Upper lobe of left lung (tissue), 4 donors: ENCODE data around the gene LIPN.

Source experiments
- EP300 ChIP-seq, 4 donors: sonication (generic); formaldehyde crosslinking; IDR thresholded peaks; one replicate each; pipeline ENCODE4 v1.5.1; 2017; ENCODE audit warnings: antibody characterized with exemption in 4 of 4, control low read depth in 2 of 4
- POLR2A ChIP-seq, 4 donors: fragments of 450-650 bp; IDR thresholded peaks; one replicate each; pipeline ENCODE4 v1.5.1; 2016 to 2017; ENCODE audit warnings: antibody characterized with exemption in 4 of 4, mild to moderate bottlenecking in 2 of 4
- TF ChIP-seq, protein P1 (sequence below), 6 experiments: fragments of 450-650 bp in 4 of 6; fragments of 200-600 bp in 2 of 6; sonication (generic) in 2 of 6; IDR thresholded peaks; one replicate each; pipeline ENCODE4 v1.5.1; 2016 to 2019; ENCODE audit warnings: antibody characterized with exemption in 6 of 6

DNA sequence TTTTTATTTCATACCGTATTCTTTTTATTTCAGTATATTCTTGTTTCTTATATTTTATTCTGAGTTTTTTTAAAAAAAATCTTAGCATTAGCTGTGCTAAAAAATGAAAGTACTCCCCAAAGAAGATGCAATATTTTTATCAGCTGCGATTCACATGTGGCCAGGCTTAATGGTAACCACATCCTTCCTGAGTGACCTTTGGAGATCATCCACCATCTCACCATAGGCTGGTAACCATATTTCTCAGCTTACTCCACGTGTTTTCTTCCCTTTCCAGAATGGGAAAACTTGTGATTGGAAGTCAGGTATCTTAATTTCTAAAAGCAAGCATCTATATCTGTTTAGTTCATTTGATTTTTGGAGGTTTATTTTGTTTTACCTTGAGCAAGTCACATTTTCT is 23.9 kb downstream of the LIPN start:
- TF ChIP-seq, protein P1, sequence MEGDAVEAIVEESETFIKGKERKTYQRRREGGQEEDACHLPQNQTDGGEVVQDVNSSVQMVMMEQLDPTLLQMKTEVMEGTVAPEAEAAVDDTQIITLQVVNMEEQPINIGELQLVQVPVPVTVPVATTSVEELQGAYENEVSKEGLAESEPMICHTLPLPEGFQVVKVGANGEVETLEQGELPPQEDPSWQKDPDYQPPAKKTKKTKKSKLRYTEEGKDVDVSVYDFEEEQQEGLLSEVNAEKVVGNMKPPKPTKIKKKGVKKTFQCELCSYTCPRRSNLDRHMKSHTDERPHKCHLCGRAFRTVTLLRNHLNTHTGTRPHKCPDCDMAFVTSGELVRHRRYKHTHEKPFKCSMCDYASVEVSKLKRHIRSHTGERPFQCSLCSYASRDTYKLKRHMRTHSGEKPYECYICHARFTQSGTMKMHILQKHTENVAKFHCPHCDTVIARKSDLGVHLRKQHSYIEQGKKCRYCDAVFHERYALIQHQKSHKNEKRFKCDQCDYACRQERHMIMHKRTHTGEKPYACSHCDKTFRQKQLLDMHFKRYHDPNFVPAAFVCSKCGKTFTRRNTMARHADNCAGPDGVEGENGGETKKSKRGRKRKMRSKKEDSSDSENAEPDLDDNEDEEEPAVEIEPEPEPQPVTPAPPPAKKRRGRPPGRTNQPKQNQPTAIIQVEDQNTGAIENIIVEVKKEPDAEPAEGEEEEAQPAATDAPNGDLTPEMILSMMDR (IDR thresholded peaks at IDR 0.05): no peak
- no peak for TF ChIP-seq POLR2A (IDR thresholded peaks at IDR 0.05)
- no peak for TF ChIP-seq EP300 (IDR thresholded peaks at IDR 0.05)
